ENCODE measurements around the gene DTNB. TPM values are rescaled to one million over a fixed set of nuclear protein-coding genes. Genes with fewer than 3 reads are reported as not detected.

DTNB gene
- total RNA-seq, 4 donors from 2014 or later, result 3.0 to 7.5 (median 4.3) TPM

- intact Hi-C loops (cut with DNase I), result no loop called here
- WGBS, result 48% methylated on average over 6 of the region's 6 CpGs
- no peaks in the 10 kb centered on the region for H3K9me3 ChIP-seq
Observed at GRCh38 chr2:25491966-25492532, 181.3 kb downstream of the DTNB start.

GRCh38 chr2:25491003-25491696, 182.2 kb downstream of the DTNB start:
- intact Hi-C loops (cut with DNase I), result no loop called here
- no peak for DNase-seq (ENCODE audit: extremely low spot score)
- peaks cover 0 to 9% (median 4%) of the 10 kb centered on the region in 4 donors for H3K4me1 ChIP-seq
- no peak for TF ChIP-seq POLR2AphosphoS5 (IDR thresholded peaks at IDR 0.05)
- TF ChIP-seq POLR2A (IDR thresholded peaks at IDR 0.05; ENCODE audit: low read depth), result no peak
- TF ChIP-seq CTCF (IDR thresholded peaks at IDR 0.05), result no peak
- no peak overlapping the region for H3K27ac ChIP-seq (replicated peaks in 1 of 4)
- H3K27me3 ChIP-seq, result no peaks in the 10 kb centered on the region
- H3K36me3 ChIP-seq, result no peaks in the 10 kb centered on the region
- no peaks in the 10 kb centered on the region for H3K9me3 ChIP-seq
- no peak overlapping the region for H3K4me3 ChIP-seq
- 92% methylated on average over 6 of the region's 6 CpGs for WGBS

More at GRCh38 chr2:25491966-25492532, 181.3 kb downstream of the DTNB start:
- H3K4me1 ChIP-seq, result peaks cover 0 to 9% (median 4%) of the 10 kb centered on the region in 4 donors
- TF ChIP-seq POLR2A (IDR thresholded peaks at IDR 0.05; ENCODE audit: low read depth) (no peak), CTCF (IDR thresholded peaks at IDR 0.05) (no peak), POLR2AphosphoS5 (IDR thresholded peaks at IDR 0.05) (no peak)
- no peaks in the 10 kb centered on the region for H3K36me3 ChIP-seq
- no peak for DNase-seq (ENCODE audit: extremely low spot score)
- H3K4me3 ChIP-seq, result no peak overlapping the region
- H3K27me3 ChIP-seq, result no peaks in the 10 kb centered on the region
- H3K27ac ChIP-seq (replicated peaks in 1 of 4), result no peak overlapping the region

- 80% methylated on average over 3 of the region's 3 CpGs for WGBS
Observed at GRCh38 chr2:25490217-25490616, 183.2 kb downstream of the DTNB start.

GRCh38 chr2:25489631-25490030, 183.7 kb downstream of the DTNB start:
- no peak for DNase-seq (ENCODE audit: extremely low spot score)
- Histone ChIP-seq H3K4me3 (no peak overlapping the region), H3K27me3 (no peaks in the 10 kb centered on the region), H3K4me1 (peaks cover 0 to 9% (median 4%) of the 10 kb centered on the region in 4 donors), H3K36me3 (no peaks in the 10 kb centered on the region), H3K9me3 (no peaks in the 10 kb centered on the region), H3K27ac (replicated peaks in 1 of 4) (no peak overlapping the region)
- intact Hi-C loops (cut with DNase I), result no loop called here
- TF ChIP-seq POLR2AphosphoS5 (IDR thresholded peaks at IDR 0.05) (no peak), CTCF (IDR thresholded peaks at IDR 0.05) (no peak), EP300 (IDR thresholded peaks at IDR 0.05) (no peak), POLR2A (IDR thresholded peaks at IDR 0.05; ENCODE audit: low read depth) (no peak)
- 94% methylated on average over 1 of the region's 1 CpG for WGBS

More at GRCh38 chr2:25490217-25490616, 183.2 kb downstream of the DTNB start:
- TF ChIP-seq EP300 (IDR thresholded peaks at IDR 0.05) (no peak), POLR2A (IDR thresholded peaks at IDR 0.05; ENCODE audit: low read depth) (no peak), CTCF (IDR thresholded peaks at IDR 0.05) (no peak), POLR2AphosphoS5 (IDR thresholded peaks at IDR 0.05) (no peak)
- Histone ChIP-seq H3K36me3 (no peaks in the 10 kb centered on the region), H3K27ac (replicated peaks in 1 of 4) (no peak overlapping the region), H3K27me3 (no peaks in the 10 kb centered on the region), H3K4me1 (peaks cover 0 to 9% (median 4%) of the 10 kb centered on the region in 4 donors), H3K9me3 (no peaks in the 10 kb centered on the region), H3K4me3 (no peak overlapping the region)
- no peak for DNase-seq (ENCODE audit: extremely low spot score)
- intact Hi-C loops (cut with DNase I), result no loop called here

Measured in esophagus muscularis mucosa (tissue), 4 donors.